Measurements from ENCODE around the gene EZH1.
"Not testable (repeated sequence)": the region's sequence is repeated elsewhere in the genome, so short reads cannot be mapped to it uniquely, and the experiment has no call there.

The EZH1 gene

DNA sequence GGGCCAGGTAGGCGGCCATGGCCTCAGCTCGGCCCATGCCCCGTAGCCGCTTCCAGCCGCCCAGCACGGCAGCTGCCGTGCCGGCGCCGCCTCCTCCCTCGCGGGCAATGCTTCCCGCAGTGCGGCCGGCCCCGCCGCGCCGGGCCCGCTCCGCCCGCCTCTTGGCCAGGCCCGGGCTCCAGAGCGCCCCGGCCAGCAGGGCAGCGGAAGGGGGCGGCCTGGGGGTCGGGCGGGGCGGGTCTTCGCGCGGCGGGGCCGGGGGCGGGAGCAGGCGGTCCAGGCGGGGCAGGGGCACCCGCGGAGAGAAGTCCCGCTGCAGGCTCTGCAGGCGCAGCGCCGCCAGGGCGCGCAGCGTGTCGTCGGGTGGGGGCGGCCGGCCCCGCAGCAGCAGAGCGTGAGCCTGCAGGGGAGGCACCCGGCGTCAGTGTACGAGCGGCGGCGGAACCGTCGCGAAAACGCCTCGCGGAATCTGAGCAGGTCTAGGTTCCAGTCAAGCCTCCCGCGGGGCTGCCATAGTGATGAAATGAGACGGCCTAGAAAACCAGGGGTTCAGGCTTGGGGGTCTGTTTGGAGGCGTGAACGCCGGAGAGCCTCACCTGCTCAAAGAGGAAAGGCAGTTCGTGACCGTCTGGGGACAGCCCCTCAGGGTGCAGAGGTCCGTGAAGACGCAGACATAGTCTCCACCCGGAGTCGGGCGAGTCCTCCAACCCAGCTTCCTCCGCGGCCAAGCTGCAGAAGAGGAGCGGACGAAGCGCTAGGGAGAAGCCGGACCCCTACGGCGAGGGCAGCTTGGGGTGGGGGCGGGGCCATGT lies 74.7 kb downstream of the EZH1 start:
- no peak for DNase-seq (ENCODE audit: low read depth, low spot score)

DNA sequence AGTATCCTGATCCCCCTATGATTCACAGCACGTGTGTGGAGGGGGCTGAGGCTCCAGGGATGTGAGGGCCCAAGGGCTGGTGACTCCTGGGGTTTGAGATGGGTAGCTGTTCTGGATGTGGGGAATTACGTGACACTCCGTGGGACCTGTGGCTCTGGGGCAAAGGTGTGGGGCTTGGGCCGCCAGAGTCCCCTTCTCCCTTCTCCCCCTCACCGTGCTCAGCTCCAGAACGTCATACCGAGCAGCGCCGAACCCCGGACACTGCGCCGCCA lies 75.2 kb downstream of the EZH1 start:
- DNase-seq (ENCODE audit: low read depth, low spot score): no peak

DNA sequence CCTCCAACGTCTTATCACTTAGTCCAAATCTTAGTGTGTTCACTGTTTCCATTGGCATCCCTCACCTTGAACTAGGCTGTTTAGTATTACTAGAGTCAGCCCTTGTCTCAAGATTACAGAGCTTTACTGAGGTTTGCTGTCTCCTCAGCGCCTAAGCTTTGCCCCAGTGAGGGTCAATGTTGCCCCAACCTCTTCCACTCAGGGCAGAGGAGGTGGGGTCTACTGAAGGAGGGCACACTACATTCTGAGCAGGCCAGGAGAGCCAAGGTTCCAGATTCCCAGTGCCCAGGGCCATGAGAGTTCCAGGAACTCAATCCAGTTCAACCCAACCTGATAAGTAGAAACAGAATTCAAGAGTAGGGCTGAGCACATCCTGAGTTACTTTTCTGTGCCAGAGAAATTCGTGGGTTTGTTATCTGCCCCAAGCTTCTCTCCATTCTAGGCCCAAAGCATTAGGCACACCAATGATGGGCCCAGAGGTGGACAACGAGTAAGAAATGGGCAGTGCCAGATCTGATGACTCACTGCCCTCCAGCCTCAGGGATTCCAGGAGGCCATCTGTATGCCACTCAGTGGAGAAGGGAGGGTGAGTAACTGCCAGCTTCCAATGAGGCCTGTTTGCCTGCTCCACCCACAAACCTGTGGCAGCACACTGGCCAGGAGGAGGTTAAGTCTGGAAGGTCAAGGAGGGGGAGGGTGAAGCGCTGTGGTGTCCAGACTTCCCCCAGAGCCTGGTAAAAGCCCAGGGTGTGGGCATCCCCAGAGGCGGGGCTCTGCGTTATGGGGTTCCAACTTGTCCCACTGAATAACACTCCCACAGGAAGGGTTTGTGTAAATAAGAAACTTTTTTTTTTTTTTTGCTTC lies 77.5 kb downstream of the EZH1 start:
- no peak for DNase-seq (ENCODE audit: low read depth, low spot score)

DNA sequence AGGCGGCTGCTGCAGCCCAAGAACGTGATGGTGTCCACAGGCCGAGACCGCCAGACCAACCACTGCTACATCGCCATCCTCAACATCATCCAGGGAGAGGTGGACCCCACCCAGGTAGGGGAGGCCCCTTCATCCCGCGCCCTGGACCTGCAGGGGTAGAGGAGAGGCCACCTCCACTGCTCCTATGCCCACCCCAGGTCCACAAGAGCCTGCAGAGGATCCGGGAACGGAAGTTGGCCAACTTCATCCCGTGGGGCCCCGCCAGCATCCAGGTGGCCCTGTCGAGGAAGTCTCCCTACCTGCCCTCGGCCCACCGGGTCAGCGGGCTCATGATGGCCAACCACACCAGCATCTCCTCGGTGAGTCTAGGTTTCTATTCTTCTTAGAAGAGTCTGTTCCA lies 78.7 kb downstream of the EZH1 start:
- not testable (repeated sequence) for DNase-seq (ENCODE audit: low read depth, low spot score)

DNA sequence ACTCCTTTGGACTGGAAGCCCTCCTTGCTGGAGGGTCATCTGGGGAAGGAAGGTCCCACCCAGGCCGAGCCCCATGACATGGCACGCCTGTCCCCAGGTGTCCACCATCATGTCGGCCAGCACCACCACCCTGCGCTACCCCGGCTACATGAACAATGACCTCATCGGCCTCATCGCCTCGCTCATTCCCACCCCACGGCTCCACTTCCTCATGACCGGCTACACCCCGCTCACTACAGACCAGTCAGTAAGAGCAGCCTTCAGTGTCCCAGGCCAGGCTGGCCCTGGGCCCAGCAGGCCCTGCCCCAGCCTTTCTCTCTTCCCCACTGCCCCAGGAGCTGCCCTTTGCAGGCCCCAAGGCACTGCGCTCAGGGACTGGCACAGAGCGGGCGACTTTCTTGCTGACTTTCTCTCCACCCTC lies 79.2 kb downstream of the EZH1 start:
- no peak for DNase-seq (ENCODE audit: low read depth, low spot score)

DNA sequence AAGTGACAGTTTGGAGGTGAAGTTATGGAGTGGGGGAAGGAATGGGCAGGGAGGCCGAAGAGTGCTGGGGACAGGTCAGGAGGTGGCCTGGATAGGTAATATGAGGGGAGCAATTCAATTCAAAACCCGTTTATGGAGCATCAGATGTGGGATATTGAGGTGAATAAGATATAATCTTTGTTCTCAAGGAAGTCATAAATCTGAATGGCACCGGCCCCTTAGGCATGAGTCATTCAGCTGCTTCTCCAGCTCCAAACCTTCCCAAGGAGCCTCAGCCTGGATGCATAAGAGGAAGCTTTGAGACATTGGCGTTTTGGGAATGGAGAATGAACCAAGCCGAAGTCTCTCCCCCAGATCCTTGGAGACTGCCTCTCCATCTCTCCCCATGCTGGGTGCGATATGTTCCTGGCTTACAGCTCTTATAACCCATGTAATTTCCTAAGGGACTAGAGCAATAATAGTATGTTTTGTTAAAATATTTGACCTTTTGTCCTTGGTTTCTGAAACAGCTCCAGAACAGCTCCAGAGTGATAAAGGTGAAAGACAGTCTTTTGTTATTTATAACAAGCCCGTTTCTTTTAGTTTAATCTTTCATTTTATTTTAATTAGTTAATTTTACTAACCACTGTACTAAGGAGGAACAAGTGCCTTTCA lies 84.0 kb downstream of the EZH1 start:
- no peak for DNase-seq (ENCODE audit: low read depth, low spot score)

DNA sequence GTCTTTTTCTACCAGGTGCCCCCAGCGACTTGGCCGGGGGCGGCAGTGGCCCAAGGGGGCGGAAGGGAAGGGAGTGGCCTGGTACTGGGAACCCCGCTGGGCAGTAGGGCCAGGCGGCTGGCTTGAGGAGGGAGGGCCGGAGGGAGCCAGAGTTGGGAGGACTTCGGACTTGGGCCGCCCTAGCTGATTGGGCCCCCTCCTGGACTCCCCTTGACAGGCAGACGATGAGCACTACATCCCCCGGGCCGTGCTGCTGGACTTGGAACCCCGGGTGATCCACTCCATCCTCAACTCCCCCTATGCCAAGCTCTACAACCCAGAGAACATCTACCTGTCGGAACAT lies 84.9 kb downstream of the EZH1 start:
- DNase-seq (ENCODE audit: low read depth, low spot score): not testable (repeated sequence)

DNA sequence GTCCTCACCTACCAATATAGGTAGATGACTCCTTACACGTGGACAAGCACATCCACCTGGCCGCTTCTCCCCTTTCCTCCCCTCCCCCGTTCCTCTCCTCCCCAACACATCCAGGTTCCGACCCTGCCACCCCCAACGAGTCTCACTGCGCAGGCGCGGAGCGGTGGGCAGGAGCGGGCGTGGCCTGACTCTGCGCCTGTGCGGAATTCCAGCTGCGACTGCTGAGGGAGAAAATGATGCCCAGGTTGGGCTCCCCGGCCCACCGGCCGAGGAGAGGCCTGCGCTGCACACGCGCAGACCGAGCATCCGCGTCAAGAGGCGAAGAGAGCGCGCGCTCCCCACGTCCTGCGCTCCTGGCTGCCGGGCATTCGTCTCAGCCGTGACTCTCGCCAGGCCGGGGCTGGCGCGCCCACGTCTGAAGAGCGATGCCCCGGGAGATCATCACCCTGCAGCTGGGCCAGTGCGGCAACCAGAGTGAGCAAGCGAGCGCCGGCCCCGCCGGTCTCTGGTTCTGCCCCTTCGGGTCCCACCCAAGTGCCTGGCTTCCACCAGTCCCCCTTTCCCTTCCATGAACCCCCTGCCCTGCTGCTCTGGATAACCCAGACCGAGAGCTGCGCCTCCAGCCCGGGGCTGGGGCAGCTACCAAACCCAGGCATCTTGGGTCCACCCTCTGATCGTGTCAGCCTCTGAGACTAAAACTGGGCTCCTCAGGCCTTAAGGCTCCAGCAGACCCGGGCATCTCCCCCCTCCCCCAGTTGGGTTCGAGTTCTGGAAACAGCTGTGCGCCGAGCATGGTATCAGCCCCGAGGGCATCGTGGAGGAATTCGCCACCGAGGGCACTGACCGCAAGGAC lies 85.5 kb downstream of the EZH1 start, which contains the start of gene TUBG2:
Gene TUBG2 (plus strand): TSS at position 206 of the 853 bp plus-strand sequence. CDS start 220 bp downstream, at position 426.
- peak; percentile 64 for DNase-seq (ENCODE audit: low read depth, low spot score)

DNA sequence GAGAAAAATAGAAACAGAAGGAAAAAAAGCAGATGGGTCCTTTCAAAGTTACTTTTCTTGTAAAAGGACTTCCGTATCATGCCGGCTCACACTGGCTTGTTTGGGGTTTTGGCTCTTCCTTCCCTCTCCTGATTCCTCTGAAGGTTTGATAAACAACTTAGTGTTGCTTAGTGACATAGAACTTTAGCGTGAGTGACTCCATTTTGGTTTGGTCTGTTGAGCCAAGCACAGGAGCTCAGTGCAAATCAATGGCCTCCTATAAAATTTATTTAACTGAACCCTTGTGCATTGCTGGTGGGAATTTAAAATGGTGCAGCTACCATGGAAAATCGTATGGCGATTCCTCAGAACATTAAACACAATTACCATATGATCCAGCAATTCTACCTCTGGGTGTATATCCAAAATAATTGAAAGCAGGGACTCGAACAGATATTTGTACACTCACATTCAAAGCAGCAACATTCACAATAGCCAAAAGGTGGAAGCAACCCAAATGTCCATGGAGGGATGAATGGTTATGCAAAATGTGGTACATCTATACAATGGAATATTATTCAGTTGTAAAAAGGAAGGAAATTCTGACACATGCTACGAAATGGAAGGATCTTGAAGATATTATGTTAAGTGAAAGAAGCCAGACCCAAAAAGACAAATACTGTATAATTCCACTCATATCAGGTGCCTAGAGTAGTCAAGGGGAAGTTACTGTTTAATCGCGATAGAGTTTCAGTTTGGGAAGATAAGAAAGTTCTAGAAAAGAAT lies 86.8 kb downstream of the EZH1 start:
- DNase-seq (ENCODE audit: low read depth, low spot score): no peak

DNA sequence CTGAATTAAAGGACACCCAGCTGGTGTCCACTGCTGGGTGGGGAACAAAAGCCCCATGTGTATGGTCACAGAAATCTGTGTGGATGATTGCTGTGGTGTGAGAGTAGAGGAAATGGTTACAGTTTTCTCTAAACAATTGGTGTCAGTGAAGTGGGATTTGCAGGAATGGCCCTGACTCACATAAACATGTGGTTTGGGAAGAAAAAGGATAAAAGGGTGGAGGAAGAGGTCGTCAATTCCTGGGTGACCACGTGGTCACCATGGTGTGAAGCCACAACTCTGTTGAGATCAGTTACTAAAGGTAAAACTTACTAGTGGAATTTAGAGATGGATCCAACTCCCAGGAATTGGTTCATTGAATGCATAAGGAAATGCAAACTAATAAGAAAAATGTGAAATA lies 89.3 kb downstream of the EZH1 start:
- DNase-seq (ENCODE audit: low read depth, low spot score): no peak

DNA sequence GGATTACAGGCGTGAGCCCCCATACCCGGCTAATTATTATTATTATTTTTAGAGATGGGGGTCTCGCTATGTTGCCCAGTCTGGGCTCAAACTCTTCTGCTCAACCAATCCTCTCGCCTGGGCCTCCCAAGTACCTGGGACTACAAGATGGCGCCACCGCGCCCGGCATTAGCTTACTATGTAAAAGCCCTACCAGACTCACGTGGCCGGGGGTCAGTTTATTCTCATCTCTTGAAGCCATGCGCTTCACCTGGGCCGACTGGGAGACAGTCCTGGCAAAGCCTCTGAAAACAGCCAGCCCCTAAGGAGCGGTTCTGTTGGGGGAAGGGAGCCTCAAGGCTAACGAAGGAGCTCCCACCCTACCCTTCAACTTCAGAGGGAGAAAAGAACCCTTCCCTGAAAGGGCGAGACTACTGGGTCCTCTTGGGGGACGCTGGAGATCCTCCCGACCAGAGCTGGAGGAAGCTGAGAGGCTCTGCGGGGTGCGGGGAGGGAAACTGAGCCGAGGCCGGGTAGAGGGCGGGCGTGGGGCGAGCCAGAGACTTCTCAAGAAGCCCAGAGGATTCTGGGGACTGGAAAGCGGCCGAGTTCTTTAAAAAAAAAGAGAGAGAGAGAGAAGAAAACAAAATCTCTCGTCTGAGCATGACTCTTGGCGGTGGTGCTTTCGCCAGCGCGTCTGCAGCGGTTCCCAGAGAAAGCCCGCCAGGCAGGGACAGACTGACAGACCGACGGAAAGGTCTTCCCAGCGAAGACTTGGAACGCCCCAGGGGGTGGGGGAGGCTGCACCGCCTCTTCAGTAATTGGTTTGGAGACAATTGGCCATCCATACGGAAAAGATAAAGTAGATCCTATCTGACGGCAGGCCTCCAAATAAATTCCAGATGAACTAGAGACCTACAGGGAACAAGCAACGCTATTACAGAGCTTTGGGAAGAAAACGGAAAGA lies 91.4 kb downstream of the EZH1 start:
- no peak for DNase-seq (ENCODE audit: low read depth, low spot score)

DNA sequence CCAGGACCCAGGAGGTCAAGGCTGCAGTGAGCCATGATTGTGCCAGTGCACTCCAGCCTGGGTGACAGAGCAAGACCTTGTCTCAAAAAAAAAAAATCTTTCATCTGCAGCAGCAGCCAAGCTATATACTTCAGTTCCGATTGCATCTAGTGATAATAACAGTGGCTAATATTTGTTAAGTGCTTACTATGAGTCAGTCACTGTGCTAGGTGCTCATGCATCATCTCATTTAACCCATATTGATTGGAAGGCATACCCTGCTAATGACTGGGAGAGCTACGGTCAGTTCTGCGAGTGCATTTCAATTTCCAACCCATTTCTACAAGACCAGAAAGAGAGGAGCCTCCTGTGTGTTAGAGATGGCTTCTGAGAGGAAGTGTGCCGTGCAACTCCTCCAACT lies 93.4 kb downstream of the EZH1 start:
- DNase-seq (ENCODE audit: low read depth, low spot score): no peak
